H1 (cell line): ENCODE data around the gene ZNF692. TPM values are rescaled to one million over a fixed set of nuclear protein-coding genes. Genes with fewer than 3 reads are reported as not detected.

Source experiments
- BACH1 ChIP-seq: IDR thresholded peaks from 2 replicates; pipeline ENCODE4 v1.6.1; 2012; ENCODE audit warnings: low read length, improper control_type of control experiment
- BRCA1 ChIP-seq: IDR thresholded peaks from 2 replicates; pipeline ENCODE4 v1.6.1; 2012; ENCODE audit warnings: low read depth, low read length, improper control_type of control experiment
- CEBPB ChIP-seq: IDR thresholded peaks from 2 replicates; pipeline ENCODE4 v1.6.1; 2012; ENCODE audit warnings: low read depth, low read length
- CHD7 ChIP-seq: fragments of 300-600 bp; sonication (generic); IDR thresholded peaks from 2 replicates; pipeline ENCODE4 v1.7.1; 2012; ENCODE audit warnings: low read length, moderate library complexity, mild to moderate bottlenecking, inconsistent platforms; ENCODE audit not compliant: insufficient replicate concordance
- CREB1 ChIP-seq: IDR thresholded peaks from 2 replicates; pipeline ENCODE4 v1.6.1; 2012; ENCODE audit warnings: inconsistent platforms
- CTBP2 ChIP-seq: IDR thresholded peaks from 2 replicates; pipeline ENCODE4 v1.7.0; 2011; ENCODE audit warnings: borderline replicate concordance, mild to moderate bottlenecking, moderate library complexity, mixed read lengths, low read length; ENCODE audit not compliant: insufficient read depth, insufficient read length
- KDM4A ChIP-seq: IDR thresholded peaks from one replicate; pipeline ENCODE4 v1.7.1; 2012; ENCODE audit warnings: low read depth, mild to moderate bottlenecking, moderate library complexity, low read length, inconsistent platforms; ENCODE audit not compliant: severe bottlenecking
- KDM5A ChIP-seq: fragments of 200-600 bp; IDR thresholded peaks from 2 replicates; pipeline ENCODE4 v1.7.1; 2012; ENCODE audit warnings: mild to moderate bottlenecking, low read length, inconsistent platforms, mixed read lengths
- PHF8 ChIP-seq: fragments of 200-600 bp; sonication (generic); conservative IDR thresholded peaks from 2 replicates; pipeline ENCODE4 v1.7.1; 2012; ENCODE audit warnings: low read depth, mild to moderate bottlenecking, inconsistent platforms, low read length, moderate library complexity
- RAD21 ChIP-seq, 2 experiments: IDR thresholded peaks in 1 of 2; conservative IDR thresholded peaks in 1 of 2; 2 replicates each; pipeline ENCODE4 v1.6.1; 2011; ENCODE audit warnings: low read depth in 2 of 2, low read length in 2 of 2, improper control_type of control experiment in 1 of 2, inconsistent platforms in 1 of 2, mild to moderate bottlenecking in 1 of 2, moderate library complexity in 1 of 2
- TAF1 ChIP-seq: IDR thresholded peaks from 2 replicates; pipeline ENCODE4 v1.6.1; 2011; ENCODE audit warnings: mild to moderate bottlenecking, low read depth, low read length
- TBP ChIP-seq: IDR thresholded peaks from 2 replicates; pipeline ENCODE4 v1.6.1; 2011; ENCODE audit warnings: low read depth, low read length, improper control_type of control experiment
- TEAD4 ChIP-seq: IDR thresholded peaks from 2 replicates; pipeline ENCODE4 v1.6.1; 2012; ENCODE audit warnings: low read depth, low read length, inconsistent platforms, mixed read lengths
- polyA plus RNA-seq, 7 experiments: library from polyadenylated mRNA; depleted of rRNA in 3 of 7; stranded (reverse) in 5 of 7; unstranded in 2 of 7; fragments of >200 nt in 5 of 7; fragments of 200-250 nt in 2 of 7; gene quantifications; 1 replicate in 5 of 7; 2 replicates in 1 of 7; 4 replicates in 1 of 7; pipeline versions ENCODE4 v1.2.1 to v1.2.3, GENCODE V29; 2011 to 2013; ENCODE audit warnings: missing spikeins in 2 of 7, mixed read lengths in 2 of 7
- total RNA-seq: library from RNA; stranded (reverse); fragmentation: NEBNext Ultra II Directional; extraction: Animal tissue kit (Norgen Biotek cat#: 25700); gene quantifications from 2 replicates; pipeline ENCODE4 v1.2.1, GENCODE V29; 2021

The ZNF692 gene
- total and polyA plus RNA-seq, 2 of the 8 experiments (the other 6 are each of a cell fraction or from before 2014, with no cell fraction given): 38.4 to 52.3 TPM

- TF ChIP-seq CHD7 (no peak), TBP (no peak), BACH1 (no peak), CEBPB (no peak), TAF1 (no peak), CTBP2 (no peak), KDM5A (no peak), KDM4A (no peak), CREB1 (no peak), TEAD4 (no peak), PHF8 (no peak), BRCA1 (no peak), RAD21 (IDR thresholded peaks at IDR 0.05 in 1 of 2, conservative IDR thresholded peaks at IDR 0.05 in 1 of 2; ENCODE audit: low read depth in 2 of 2, low read length in 2 of 2) (no peak)
Measured at GRCh38 chr1:248828845-248829244, 30.0 kb downstream of the ZNF692 start (continued).
